Gastroesophageal sphincter (tissue), 4 donors: ENCODE measurements around the gene NOX5. TPM values are rescaled to one million over a fixed set of nuclear protein-coding genes. Genes with fewer than 3 reads are reported as not detected.
"Not testable (repeated sequence)": the region's sequence is repeated elsewhere in the genome, so short reads cannot be mapped to it uniquely, and the experiment has no call there.

Experiments
- ATAC-seq: fragments of 150-250 bp; one replicate; pipeline ENCODE4 v1.9.1; 2016; ENCODE audit warnings: mild to moderate bottlenecking, moderate library complexity
- H3K27ac ChIP-seq, 4 donors: fragments of 200-600 bp; sonication (generic) in 3 of 4; 1 replicate in 3 of 4; 2 replicates in 1 of 4; pipeline ENCODE4 v1.5.1; 2016 to 2019
- H3K27me3 ChIP-seq: fragments of 200-600 bp; sonication (generic); one replicate; pipeline ENCODE4 v1.5.1; 2019
- H3K36me3 ChIP-seq, 2 donors: fragments of 200-600 bp; sonication (generic); one replicate each; pipeline ENCODE4 v1.5.1; 2019; ENCODE audit warnings: control low read depth in 1 of 2
- H3K4me1 ChIP-seq, 3 donors: fragments of 200-600 bp; sonication (generic); 1 replicate in 2 of 3; 2 replicates in 1 of 3; pipeline ENCODE4 v1.5.1; 2016 to 2019; ENCODE audit warnings: control low read depth in 2 of 3
- H3K4me3 ChIP-seq, 2 donors: fragments of 200-600 bp; sonication (generic); one replicate each; pipeline ENCODE4 v1.5.1; 2019; ENCODE audit warnings: mild to moderate bottlenecking in 1 of 2, moderate library complexity in 1 of 2
- H3K9me3 ChIP-seq, 3 donors: fragments of 200-600 bp; sonication (generic); one replicate each; pipeline ENCODE4 v1.5.1; 2017 to 2019; ENCODE audit warnings: control low read depth in 2 of 3
- CTCF ChIP-seq, 4 experiments: fragments of 200-600 bp in 2 of 4; fragments of 450-650 bp in 2 of 4; sonication (generic) in 1 of 4; IDR thresholded peaks; one replicate each; pipeline ENCODE4 v1.5.1; 2017 to 2019; ENCODE audit warnings: antibody characterized with exemption in 4 of 4, mild to moderate bottlenecking in 2 of 4, moderate library complexity in 2 of 4
- EP300 ChIP-seq: sonication (generic); formaldehyde crosslinking; IDR thresholded peaks from one replicate; pipeline ENCODE4 v1.6.1; 2017; ENCODE audit warnings: antibody characterized with exemption, mild to moderate bottlenecking
- POLR2A ChIP-seq, 2 donors: fragments of 450-650 bp; IDR thresholded peaks; one replicate each; pipeline ENCODE4 v1.6.1; 2017; ENCODE audit warnings: antibody characterized with exemption in 2 of 2, mild to moderate bottlenecking in 2 of 2, moderate library complexity in 1 of 2
- POLR2AphosphoS5 ChIP-seq: sonication (generic); formaldehyde crosslinking; IDR thresholded peaks from one replicate; pipeline ENCODE4 v1.6.1; 2017; ENCODE audit warnings: antibody characterized with exemption
- WGBS, 2 donors: methylation state at CpG; one replicate each; pipeline ENCODE4 v1.1.5; 2018; ENCODE audit warnings: low coverage in 1 of 2; 5-methylcytosine and 5-hydroxymethylcytosine counted together
- total RNA-seq, 4 donors: library from RNA; depleted of rRNA; stranded (reverse); fragments of >200 nt; gene quantifications; one replicate each; pipeline ENCODE4 v1.1.0, GENCODE V29; 2016

The NOX5 gene
- total RNA-seq = under 1 TPM in 2 of 4 donors, not detected in 2; 0.12 to 0.54 TPM

GRCh38 chr15:69014454-69014853 is at the start of gene NOX5:
NOX5 (plus strand) TSS chr15:69014695; CDS start chr15:69014736, 41 bp downstream.
- no peak for ATAC-seq
- TF ChIP-seq POLR2AphosphoS5 (no peak), POLR2A (IDR thresholded peaks at IDR 0.05) (no peak), CTCF (IDR thresholded peaks at IDR 0.05) (no peak), EP300 (no peak)
- Histone ChIP-seq H3K27ac (no peak within 1 kb of the TSS), H3K36me3 (no peaks in the 10 kb centered on the region), H3K9me3 (peaks cover 0 to 10% (median 0%) of the 10 kb centered on the region in 3 donors), H3K4me1 (no peaks in the 10 kb centered on the region), H3K27me3 (peaks cover 7% of the 10 kb centered on the region), H3K4me3 (no peak within 1 kb of the TSS)
- 80 to 83% methylated on average over 1 of the region's 1 CpG for WGBS, 2 donors

- TF ChIP-seq CTCF (IDR thresholded peaks at IDR 0.05) = no peak
- no peak for TF ChIP-seq POLR2AphosphoS5
- no peak for TF ChIP-seq EP300
- Histone ChIP-seq H3K4me1 (peaks cover 0 to under 1% (median 0%) of the 10 kb centered on the region in 3 donors), H3K27ac (no peak overlapping the region), H3K36me3 (no peaks in the 10 kb centered on the region), H3K9me3 (peaks cover 0 to 17% (median 0%) of the 10 kb centered on the region in 3 donors), H3K27me3 (no peaks in the 10 kb centered on the region), H3K4me3 (no peak overlapping the region)
- 60 to 71% methylated on average over 5 of the region's 5 CpGs for WGBS, 2 donors
- no peak for ATAC-seq
These were observed 47.5 kb upstream of the NOX5 start for GRCh38 chr15:68966996-68967395.

- TF ChIP-seq POLR2AphosphoS5 = no peak
- TF ChIP-seq EP300 = no peak
- TF ChIP-seq POLR2A (IDR thresholded peaks at IDR 0.05) = no peak
- TF ChIP-seq CTCF (IDR thresholded peaks at IDR 0.05) = no peak
- Histone ChIP-seq H3K4me1 (peaks cover 0 to 10% (median 0%) of the 10 kb centered on the region in 3 donors), H3K4me3 (no peak overlapping the region), H3K36me3 (no peaks in the 10 kb centered on the region), H3K9me3 (peaks cover 0 to 17% (median 0%) of the 10 kb centered on the region in 3 donors), H3K27ac (no peak overlapping the region), H3K27me3 (no peaks in the 10 kb centered on the region)
- no peak for ATAC-seq
These were observed 46.5 kb upstream of the NOX5 start for GRCh38 chr15:68967948-68968347.

- H3K9me3 ChIP-seq = peaks cover 0 to 17% (median 0%) of the 10 kb centered on the region in 3 donors
- no peak overlapping the region for H3K4me3 ChIP-seq
- H3K36me3 ChIP-seq = no peaks in the 10 kb centered on the region
- peaks cover 0 to 11% (median 0%) of the 10 kb centered on the region in 3 donors for H3K4me1 ChIP-seq
- TF ChIP-seq CTCF (IDR thresholded peaks at IDR 0.05) (no peak), EP300 (no peak), POLR2AphosphoS5 (no peak), POLR2A (IDR thresholded peaks at IDR 0.05) (no peak)
- no peaks in the 10 kb centered on the region for H3K27me3 ChIP-seq
- H3K27ac ChIP-seq = no peak overlapping the region
- no peak for ATAC-seq
These were observed 45.2 kb upstream of the NOX5 start for GRCh38 chr15:68969298-68969697.

- no peaks in the 10 kb centered on the region for H3K27me3 ChIP-seq
- peaks cover 0 to 17% (median 0%) of the 10 kb centered on the region in 3 donors for H3K9me3 ChIP-seq
- WGBS, 2 donors = 13 to 35% methylated on average over 3 to 4 of the region's 4 CpGs
- no peak overlapping the region for H3K4me3 ChIP-seq
- TF ChIP-seq POLR2AphosphoS5 (no peak), EP300 (no peak)
- peaks cover 0 to 11% (median 0%) of the 10 kb centered on the region in 3 donors for H3K4me1 ChIP-seq
- ATAC-seq = no peak
- H3K27ac ChIP-seq = peak overlapping the region in 1 of 4 donors; percentile 16
- H3K36me3 ChIP-seq = no peaks in the 10 kb centered on the region
These were observed 42.1 kb upstream of the NOX5 start for GRCh38 chr15:68972201-68973065.

GRCh38 chr15:68975651-68976160 is 38.8 kb upstream of the NOX5 start:
- H3K4me1 ChIP-seq = peaks cover 0 to 11% (median 0%) of the 10 kb centered on the region in 3 donors
- H3K27me3 ChIP-seq, H3K9me3 ChIP-seq, H3K36me3 ChIP-seq, H3K4me3 ChIP-seq, H3K27ac ChIP-seq, ATAC-seq: not testable (repeated sequence)
- 100% methylated on average over 3 of the region's 26 CpGs; no CpG with 5 or more reads in 1 of the 2 donors for WGBS, 2 donors

GRCh38 chr15:68977426-68977825 is 37.1 kb upstream of the NOX5 start:
- H3K27ac ChIP-seq, H3K4me3 ChIP-seq, ATAC-seq, H3K9me3 ChIP-seq, H3K27me3 ChIP-seq, H3K36me3 ChIP-seq, H3K4me1 ChIP-seq: not testable (repeated sequence)
- WGBS, 2 donors = 92 to 94% methylated on average over 10 of the region's 10 CpGs
